ENCODE results near the gene ACE. TPM values are rescaled to one million over a fixed set of nuclear protein-coding genes. Genes with fewer than 3 reads are reported as not detected.

The ACE gene
- total RNA-seq, 2 experiments from 2014 or later, result 18.2 to 19.3 TPM

DNA sequence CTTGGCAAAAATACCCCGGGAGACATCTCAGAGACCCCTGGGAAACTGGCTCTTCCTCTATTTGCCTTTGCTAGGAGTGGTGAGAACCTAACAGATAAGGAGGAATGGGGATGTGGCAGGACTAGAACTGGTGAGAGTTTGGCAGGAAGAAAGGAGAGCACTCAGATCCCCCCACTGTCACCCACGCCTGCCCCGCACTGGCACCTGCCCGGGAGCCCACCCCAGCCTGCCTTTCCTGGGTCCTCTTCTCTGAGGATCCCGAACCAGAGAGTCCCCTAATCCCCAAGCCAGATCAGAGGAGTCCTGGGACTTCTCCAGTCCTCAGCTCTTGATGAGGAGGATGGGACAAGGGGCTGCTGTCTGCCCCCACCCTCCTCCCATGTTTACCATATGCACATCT, 50.0 kb downstream of the ACE start:
- peaks cover 2% of the 10 kb centered on the region for H3K4me1 Mint-ChIP-seq
- ATAC-seq (ENCODE audit: low read depth), result no peak
- peaks cover 22% of the 10 kb centered on the region for H3K27me3 Mint-ChIP-seq
- no peaks in the 10 kb centered on the region for H3K9me3 Mint-ChIP-seq
- POLR2A ChIA-PET, result no interaction called here
- no peak for DNase-seq
- H3K36me3 Mint-ChIP-seq, result no peaks in the 10 kb centered on the region
- no peak overlapping the region for H3K27ac Mint-ChIP-seq
- H3K4me3 Mint-ChIP-seq, result no peak overlapping the region

DNA sequence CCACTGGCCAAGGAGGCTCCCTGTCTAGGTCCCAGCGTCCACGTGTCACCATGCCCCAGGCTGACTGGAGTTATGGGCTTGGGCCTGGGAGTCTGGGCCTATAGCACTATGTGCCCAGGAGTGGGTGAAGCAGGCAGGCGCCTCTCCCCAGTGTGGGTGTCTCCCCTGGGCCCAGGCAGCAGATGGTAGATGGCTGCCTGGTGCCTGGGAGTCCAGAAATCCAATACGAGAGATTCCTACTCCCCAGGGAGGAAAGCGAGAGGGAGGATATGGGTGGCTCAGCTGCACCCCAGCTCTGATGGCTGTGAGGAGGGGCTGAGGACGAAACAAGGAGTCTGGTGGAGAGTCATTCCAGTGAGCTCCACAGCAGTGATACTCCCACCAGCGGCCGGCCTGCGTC, 51.3 kb downstream of the ACE start:
- no peak overlapping the region for H3K27ac Mint-ChIP-seq
- POLR2A ChIA-PET, result no interaction called here
- DNase-seq, result no peak
- no peaks in the 10 kb centered on the region for H3K9me3 Mint-ChIP-seq
- no peaks in the 10 kb centered on the region for H3K36me3 Mint-ChIP-seq
- peaks cover 15% of the 10 kb centered on the region for H3K27me3 Mint-ChIP-seq
- H3K4me1 Mint-ChIP-seq, result peaks cover 2% of the 10 kb centered on the region
- H3K4me3 Mint-ChIP-seq, result no peak overlapping the region
- ATAC-seq (ENCODE audit: low read depth), result no peak

GRCh38 chr17:63529711-63530556, 53.1 kb downstream of the ACE start:
- no peaks in the 10 kb centered on the region for H3K4me1 Mint-ChIP-seq
- H3K27me3 Mint-ChIP-seq, result peaks cover 6% of the 10 kb centered on the region
- DNase-seq, result no peak
- POLR2A ChIA-PET, result no interaction called here
- H3K27ac Mint-ChIP-seq, result no peak overlapping the region
- H3K4me3 Mint-ChIP-seq, result no peak overlapping the region
- ATAC-seq (ENCODE audit: low read depth), result no peak
- H3K9me3 Mint-ChIP-seq, result no peaks in the 10 kb centered on the region
- H3K36me3 Mint-ChIP-seq, result no peaks in the 10 kb centered on the region

DNA sequence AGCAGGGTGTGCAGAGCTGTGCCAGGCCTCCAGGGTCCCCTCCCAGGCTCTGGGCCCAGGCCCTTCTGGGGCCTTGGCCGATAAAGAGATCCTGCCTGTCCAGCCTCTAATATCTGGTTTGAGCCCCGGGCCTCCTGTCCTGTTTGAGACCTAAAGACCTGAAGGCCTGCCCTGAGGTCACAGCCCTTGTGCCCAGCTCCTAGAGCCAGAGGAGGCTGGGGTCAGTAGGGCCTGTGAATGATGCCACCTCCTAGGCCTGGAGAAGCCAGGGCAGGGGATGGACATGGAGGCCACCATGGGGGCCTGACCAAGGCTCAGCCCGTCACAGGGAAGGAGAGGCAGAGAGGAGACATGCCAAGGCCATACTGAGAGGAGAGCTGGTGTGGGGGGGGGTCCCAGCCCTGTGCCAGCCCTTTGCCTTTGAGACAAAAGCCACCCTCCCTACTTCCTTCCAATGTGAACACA, 53.7 kb downstream of the ACE start:
- H3K9me3 Mint-ChIP-seq, result no peaks in the 10 kb centered on the region

DNA sequence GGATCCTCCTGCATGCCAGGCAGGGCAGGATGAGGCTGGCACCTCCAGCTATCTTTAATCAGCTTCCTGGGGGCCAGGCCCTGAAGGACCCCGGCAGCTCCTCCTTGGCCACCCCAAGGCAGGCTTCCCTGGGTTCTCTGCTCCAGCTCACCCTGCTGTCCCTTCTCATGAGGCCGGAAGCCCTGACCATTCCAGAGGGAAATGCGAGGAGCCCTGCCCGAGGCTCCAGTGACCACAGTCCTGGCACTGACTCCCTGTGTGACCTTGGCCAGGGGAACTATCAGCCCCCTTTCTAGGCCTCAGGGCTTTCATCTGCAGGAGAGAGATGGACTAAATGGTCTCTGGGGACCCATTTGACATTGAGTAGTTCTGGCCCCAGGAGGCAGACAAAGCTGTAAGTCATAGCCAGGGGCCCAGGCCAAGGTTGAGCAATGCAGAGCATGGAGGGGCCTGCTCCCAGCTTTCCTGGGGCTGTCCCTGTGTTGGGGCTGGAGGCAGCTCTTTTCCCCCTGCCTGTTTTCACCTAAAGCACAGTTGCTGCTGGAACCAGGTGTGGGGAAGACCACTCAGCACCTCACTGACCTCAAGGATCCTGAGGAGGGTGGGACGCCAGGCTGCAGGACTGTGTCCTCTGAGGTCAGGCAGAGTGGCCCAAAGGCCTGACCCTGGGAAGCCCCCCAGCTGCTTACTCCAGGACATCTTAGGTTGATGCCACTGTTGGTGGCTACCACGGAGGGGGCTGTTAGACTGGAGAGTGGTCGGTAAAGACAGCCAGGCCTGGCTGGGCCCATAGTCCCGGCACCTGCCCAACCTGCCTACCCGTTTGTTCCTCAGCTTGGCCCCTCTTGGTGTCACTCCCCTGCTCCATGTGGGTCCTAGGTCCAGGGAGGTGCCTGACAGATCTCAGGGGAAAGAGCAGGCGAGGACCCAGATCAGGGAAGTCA, 54.4 kb downstream of the ACE start:
- no peak for ATAC-seq (ENCODE audit: low read depth)
- Mint-ChIP-seq H3K36me3 (no peaks in the 10 kb centered on the region), H3K4me1 (no peaks in the 10 kb centered on the region), H3K27ac (no peak overlapping the region), H3K27me3 (peaks cover 2% of the 10 kb centered on the region), H3K4me3 (no peak overlapping the region), H3K9me3 (no peaks in the 10 kb centered on the region)
- no peak for DNase-seq
- POLR2A ChIA-PET, result no interaction called here

More for the DNA sequence above, 53.7 kb downstream of the ACE start:
- Mint-ChIP-seq H3K27ac (no peak overlapping the region), H3K27me3 (peaks cover 3% of the 10 kb centered on the region), H3K4me1 (no peaks in the 10 kb centered on the region), H3K4me3 (no peak overlapping the region), H3K36me3 (no peaks in the 10 kb centered on the region)
- DNase-seq (no peak), ATAC-seq (ENCODE audit: low read depth) (no peak)
- POLR2A ChIA-PET, result no interaction called here

- Mint-ChIP-seq H3K9me3 (no peaks in the 10 kb centered on the region), H3K4me1 (no peaks in the 10 kb centered on the region), H3K4me3 (no peak overlapping the region), H3K27me3 (peaks cover 15% of the 10 kb centered on the region), H3K36me3 (no peaks in the 10 kb centered on the region), H3K27ac (no peak overlapping the region)
- POLR2A ChIA-PET, result no interaction called here
- ATAC-seq (ENCODE audit: low read depth), result no peak
- DNase-seq, result no peak
Observed at GRCh38 chr17:63533433-63534077, 56.7 kb downstream of the ACE start.

DNA sequence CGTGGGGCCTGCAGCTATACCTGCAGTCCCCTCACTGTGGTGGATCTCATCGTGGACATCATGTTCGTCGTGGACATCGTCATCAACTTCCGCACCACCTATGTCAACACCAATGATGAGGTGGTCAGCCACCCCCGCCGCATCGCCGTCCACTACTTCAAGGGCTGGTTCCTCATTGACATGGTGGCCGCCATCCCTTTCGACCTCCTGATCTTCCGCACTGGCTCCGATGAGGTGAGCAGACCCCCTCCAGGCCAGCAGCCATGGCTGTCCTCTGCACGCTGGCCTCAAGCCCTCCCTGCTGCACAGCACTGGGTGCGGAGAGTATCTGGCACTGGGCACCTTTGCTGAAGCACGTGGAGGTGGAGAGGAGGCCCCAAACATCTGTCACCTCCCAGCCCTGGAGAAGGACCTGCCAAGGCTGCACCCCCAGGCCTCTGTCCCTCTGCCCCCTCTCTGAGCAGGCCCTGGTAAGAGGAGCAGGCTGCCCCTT, 57.3 kb downstream of the ACE start:
- POLR2A ChIA-PET, result no interaction called here
- DNase-seq, result no peak
- Mint-ChIP-seq H3K27me3 (peaks cover 19% of the 10 kb centered on the region), H3K4me3 (no peak overlapping the region), H3K27ac (no peak overlapping the region), H3K4me1 (no peaks in the 10 kb centered on the region), H3K36me3 (no peaks in the 10 kb centered on the region), H3K9me3 (no peaks in the 10 kb centered on the region)
- no peak for ATAC-seq (ENCODE audit: low read depth)

GRCh38 chr17:63534816-63535455, 58.1 kb downstream of the ACE start:
- Mint-ChIP-seq H3K27ac (no peak overlapping the region), H3K36me3 (no peaks in the 10 kb centered on the region), H3K4me1 (no peaks in the 10 kb centered on the region), H3K4me3 (no peak overlapping the region), H3K9me3 (no peaks in the 10 kb centered on the region), H3K27me3 (peaks cover 27% of the 10 kb centered on the region)
- POLR2A ChIA-PET, result no interaction called here
- no peak for ATAC-seq (ENCODE audit: low read depth)
- no peak for DNase-seq

GRCh38 chr17:63535640-63536039, 58.8 kb downstream of the ACE start:
- no peaks in the 10 kb centered on the region for H3K36me3 Mint-ChIP-seq
- H3K4me1 Mint-ChIP-seq, result no peaks in the 10 kb centered on the region
- peaks cover 28% of the 10 kb centered on the region for H3K27me3 Mint-ChIP-seq
- DNase-seq (no peak), ATAC-seq (ENCODE audit: low read depth) (no peak)
- H3K9me3 Mint-ChIP-seq, result no peaks in the 10 kb centered on the region
- POLR2A ChIA-PET, result no interaction called here
- no peak overlapping the region for H3K27ac Mint-ChIP-seq
- H3K4me3 Mint-ChIP-seq, result no peak overlapping the region

DNA sequence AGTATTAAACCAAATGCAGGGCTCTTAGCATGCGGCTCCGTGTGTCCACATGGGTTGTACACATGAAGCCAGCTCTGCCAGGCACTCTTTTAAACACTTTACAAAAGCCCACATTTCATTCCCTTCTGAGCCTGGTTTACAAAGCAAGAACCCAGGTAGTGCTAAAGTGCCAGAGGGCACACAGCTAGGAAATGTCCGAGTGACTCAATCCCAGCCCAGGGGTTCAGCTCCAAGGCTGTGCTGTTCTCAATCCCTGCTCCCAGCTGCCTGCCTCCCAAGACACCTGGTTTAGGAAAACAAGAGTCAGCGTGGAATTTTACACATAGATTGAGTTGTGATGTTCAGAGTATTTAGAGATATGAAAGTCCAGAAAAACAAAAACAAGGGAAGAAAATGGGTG, 60.1 kb downstream of the ACE start:
- DNase-seq (no peak), ATAC-seq (ENCODE audit: low read depth) (no peak)
- no peaks in the 10 kb centered on the region for H3K4me1 Mint-ChIP-seq
- H3K36me3 Mint-ChIP-seq, result no peaks in the 10 kb centered on the region
- H3K4me3 Mint-ChIP-seq, result no peak overlapping the region
- no peak overlapping the region for H3K27ac Mint-ChIP-seq
- H3K9me3 Mint-ChIP-seq, result no peaks in the 10 kb centered on the region
- POLR2A ChIA-PET, result no interaction called here
- H3K27me3 Mint-ChIP-seq, result peaks cover 28% of the 10 kb centered on the region

- Mint-ChIP-seq H3K4me3 (peak overlapping the region; percentile 10), H3K9me3 (no peaks in the 10 kb centered on the region), H3K27me3 (peaks cover 28% of the 10 kb centered on the region), H3K27ac (no peak overlapping the region), H3K4me1 (no peaks in the 10 kb centered on the region), H3K36me3 (no peaks in the 10 kb centered on the region)
- POLR2A ChIA-PET, result no interaction called here
- peak; percentile 44 for ATAC-seq (ENCODE audit: low read depth)
- no peak for DNase-seq
Observed at GRCh38 chr17:63537991-63538692, 61.3 kb downstream of the ACE start.

- H3K36me3 Mint-ChIP-seq, result no peaks in the 10 kb centered on the region
Observed at GRCh38 chr17:63538693-63539595, 62.1 kb downstream of the ACE start.

More at GRCh38 chr17:63538693-63539595, 62.1 kb downstream of the ACE start:
- Mint-ChIP-seq H3K9me3 (no peaks in the 10 kb centered on the region), H3K4me3 (peak overlapping the region; percentile 10), H3K4me1 (no peaks in the 10 kb centered on the region), H3K27ac (no peak overlapping the region), H3K27me3 (peaks cover 28% of the 10 kb centered on the region)
- no peak for DNase-seq
- POLR2A ChIA-PET, result no interaction called here
- no peak for ATAC-seq (ENCODE audit: low read depth)
